GM21526 (cell line): ENCODE data around the gene WDHD1.
"Not testable (repeated sequence)": the region's sequence is repeated elsewhere in the genome, so short reads cannot be mapped to it uniquely, and the experiment has no call there.

Experiments
- ATAC-seq: cut with Tn5 transposase; IDR thresholded peaks from one replicate; pipeline ENCODE4 v1.9.1; 2021; ENCODE audit warnings: moderate library complexity; ENCODE audit not compliant: unreplicated experiment, low FRiP score

WDHD1 gene

GRCh38 chr14:55026793-55027561, at the start of gene WDHD1, which contains the start of gene SOCS4:
WDHD1 (minus strand) TSS chr14:55027099; CDS start chr14:55026787, 312 bp downstream.
SOCS4 (plus strand) TSS chr14:55027236; CDS start chr14:55043042, 15,806 bp downstream.
- peak; percentile 82 for ATAC-seq

GRCh38 chr14:55075628-55076175, 48.8 kb upstream of the WDHD1 start:
- no peak for ATAC-seq

GRCh38 chr14:55074662-55075061, 47.8 kb upstream of the WDHD1 start:
- ATAC-seq = no peak

GRCh38 chr14:55073856-55074255, 47.0 kb upstream of the WDHD1 start:
- ATAC-seq = no peak

- peak; percentile 45 for ATAC-seq
These were observed 45.2 kb upstream of the WDHD1 start for GRCh38 chr14:55071870-55072640.

- no peak for ATAC-seq
These were observed 44.1 kb upstream of the WDHD1 start for GRCh38 chr14:55070981-55071411.

GRCh38 chr14:55066223-55066622, 39.3 kb upstream of the WDHD1 start:
- no peak for ATAC-seq

GRCh38 chr14:55065411-55065810, 38.5 kb upstream of the WDHD1 start:
- ATAC-seq = no peak

GRCh38 chr14:55064896-55065295, 38.0 kb upstream of the WDHD1 start:
- not testable (repeated sequence) for ATAC-seq

- no peak for ATAC-seq
These were observed 35.8 kb upstream of the WDHD1 start for GRCh38 chr14:55062517-55063351.

GRCh38 chr14:55059333-55059732, 32.4 kb upstream of the WDHD1 start:
- ATAC-seq = no peak

GRCh38 chr14:55057919-55058318, 31.0 kb upstream of the WDHD1 start:
- no peak for ATAC-seq

GRCh38 chr14:55054098-55054497, 27.2 kb upstream of the WDHD1 start:
- ATAC-seq = no peak

GRCh38 chr14:55053500-55053899, 26.6 kb upstream of the WDHD1 start:
- ATAC-seq = no peak

- no peak for ATAC-seq
These were observed 26.1 kb upstream of the WDHD1 start for GRCh38 chr14:55053018-55053417.

GRCh38 chr14:55052269-55052930, 25.5 kb upstream of the WDHD1 start:
- ATAC-seq = peak; percentile 4

GRCh38 chr14:55051423-55052268, 24.7 kb upstream of the WDHD1 start, which contains the start of gene MAPK1IP1L:
MAPK1IP1L (plus strand) TSS chr14:55051647; CDS start chr14:55061684, 10,037 bp downstream.
- peak; percentile 82 for ATAC-seq

GRCh38 chr14:55051165-55051422, 24.2 kb upstream of the WDHD1 start:
- ATAC-seq = peak; percentile 27

GRCh38 chr14:55048900-55049436, 22.1 kb upstream of the WDHD1 start:
- ATAC-seq = no peak
